SK-N-SH (cell line): ENCODE measurements around the gene TMEM88. TPM values are rescaled to one million over a fixed set of nuclear protein-coding genes. Genes with fewer than 3 reads are reported as not detected.

Source experiments
- CTCF ChIA-PET: fragments of 300-600, 350-600 bp; formaldehyde crosslinking; extraction: SDS; loops from one replicate; lab custom pipeline; 2021; lab: Yijun Ruan, JAX
- POLR2A ChIA-PET: fragments of 350-600 bp; sonication (Branson Sonifier 250); formaldehyde crosslinking; extraction: SDS; loops from one replicate; lab custom pipeline; 2020; ENCODE audit warnings: antibody characterized with exemption, inconsistent platforms; lab: Yijun Ruan, JAX
- DNase-seq: peaks from one replicate; pipeline ENCODE4 v3.0.0; 2012
- H2AFZ ChIP-seq: fragments of 200-600 bp; sonication (generic); 2 replicates; pipeline ENCODE4 v1.8.1; 2016; ENCODE audit warnings: antibody characterized with exemption, mild to moderate bottlenecking, low read depth
- H3F3A ChIP-seq: fragments of 200-600 bp; sonication (generic); replicated peaks from 2 replicates; pipeline ENCODE3; 2016; ENCODE audit warnings: antibody characterized with exemption, mild to moderate bottlenecking; ENCODE audit not compliant: insufficient read depth
- H3K27ac ChIP-seq, 2 experiments: fragments of 200-500 bp in 1 of 2; fragments of 200-600 bp in 1 of 2; sonication (Bioruptor generic) in 1 of 2; sonication (generic), shearing (Covaris generic) in 1 of 2; 2 replicates each; pipeline versions ENCODE4 v1.5.1 to v1.6.1; 2014 to 2016; ENCODE audit warnings: low read depth in 2 of 2, inconsistent platforms in 1 of 2, low read length in 1 of 2, mild to moderate bottlenecking in 1 of 2, mixed read lengths in 1 of 2
- H3K27me3 ChIP-seq: fragments of 200-600 bp; sonication (generic), shearing (Covaris generic); 2 replicates; pipeline ENCODE4 v1.6.1; 2016; ENCODE audit warnings: mixed run types; ENCODE audit not compliant: insufficient read depth
- H3K36me3 ChIP-seq, 2 experiments: fragments of 200-500 bp in 1 of 2; fragments of 200-600 bp in 1 of 2; sonication (Bioruptor generic) in 1 of 2; sonication (generic) in 1 of 2; replicated peaks in 1 of 2; 2 replicates each; pipeline versions ENCODE3 to v1.5.1; 2014 to 2016; ENCODE audit warnings: low read length in 1 of 2, mild to moderate bottlenecking in 1 of 2; ENCODE audit not compliant: insufficient read depth in 2 of 2, control insufficient read depth in 1 of 2
- H3K4me1 ChIP-seq, 2 experiments: fragments of 200-500 bp in 1 of 2; fragments of 200-600 bp in 1 of 2; sonication (Bioruptor generic) in 1 of 2; sonication (generic), shearing (Covaris generic) in 1 of 2; 2 replicates each; pipeline versions ENCODE4 v1.5.1 to v1.6.1; 2014 to 2016; ENCODE audit warnings: low read depth in 1 of 2, low read length in 1 of 2, mixed run types in 1 of 2; ENCODE audit not compliant: insufficient read depth in 2 of 2, control insufficient read depth in 1 of 2
- H3K4me2 ChIP-seq: fragments of 200-600 bp; sonication (generic), shearing (Covaris generic); 2 replicates; pipeline ENCODE4 v1.6.1; 2017; ENCODE audit warnings: mixed run types
- H3K4me3 ChIP-seq, 2 experiments: fragments of 200-500 bp in 1 of 2; fragments of 200-600 bp in 1 of 2; sonication (Bioruptor generic) in 1 of 2; sonication (generic), shearing (Covaris generic) in 1 of 2; 2 replicates each; pipeline versions ENCODE4 v1.5.1 to v1.8.1; 2014 to 2016; ENCODE audit warnings: low read depth in 2 of 2, inconsistent platforms in 1 of 2, low read length in 1 of 2, mild to moderate bottlenecking in 1 of 2, mixed read lengths in 1 of 2, moderate library complexity in 1 of 2
- H3K79me2 ChIP-seq: fragments of 200-600 bp; sonication (generic); 2 replicates; pipeline ENCODE4 v1.8.1; 2017; ENCODE audit warnings: mild to moderate bottlenecking; ENCODE audit not compliant: insufficient read depth
- H3K9ac ChIP-seq: fragments of 200-600 bp; sonication (generic); 2 replicates; pipeline ENCODE4 v1.6.1; 2017; ENCODE audit warnings: mixed run types
- H3K9me2 ChIP-seq: fragments of 200-600 bp; sonication (generic); 2 replicates; pipeline ENCODE4 v1.6.1; 2017; ENCODE audit warnings: mixed run types
- H3K9me3 ChIP-seq: fragments of 200-600 bp; sonication (generic); 2 replicates; pipeline ENCODE4 v1.6.1; 2017; ENCODE audit warnings: mixed run types, mild to moderate bottlenecking, moderate library complexity
- H4K20me1 ChIP-seq: fragments of 200-600 bp; sonication (generic); 2 replicates; pipeline ENCODE4 v1.6.1; 2017; ENCODE audit warnings: mild to moderate bottlenecking, mixed run types; ENCODE audit not compliant: insufficient read depth
- ELF1 ChIP-seq: IDR thresholded peaks from 2 replicates; pipeline ENCODE4 v1.4.0; 2012
- EZH2phosphoT487 ChIP-seq: fragments of 200-600 bp; sonication (generic); IDR thresholded peaks from 2 replicates; pipeline ENCODE4 v1.6.1; 2017; ENCODE audit warnings: low read depth, mixed run types, mild to moderate bottlenecking, antibody characterized with exemption, moderate library complexity, borderline replicate concordance
- GATA2 ChIP-seq: sonication (generic); formaldehyde crosslinking; IDR thresholded peaks from 2 replicates; pipeline ENCODE4 v1.5.0; 2020; ENCODE audit warnings: mild to moderate bottlenecking, missing genetic modification reagents
- MEF2A ChIP-seq: IDR thresholded peaks from 2 replicates; pipeline ENCODE4 v1.4.0; 2012; ENCODE audit warnings: low read depth, borderline replicate concordance
- POLR2AphosphoS5 ChIP-seq: IDR thresholded peaks from 2 replicates; pipeline ENCODE4 v1.6.1; 2012; ENCODE audit warnings: low read depth, low read length
- RFX5 ChIP-seq: IDR thresholded peaks from 2 replicates; pipeline ENCODE4 v1.6.1; 2012; ENCODE audit warnings: mild to moderate bottlenecking, improper control_type of control experiment, low read length
- RXRA ChIP-seq: IDR thresholded peaks from 2 replicates; pipeline ENCODE4 v1.4.0; 2012; ENCODE audit warnings: low read depth, mild to moderate bottlenecking, borderline replicate concordance
- SIN3A ChIP-seq: IDR thresholded peaks from 2 replicates; pipeline ENCODE4 v1.6.1; 2012; ENCODE audit warnings: low read depth, mild to moderate bottlenecking, low read length, moderate library complexity, borderline replicate concordance
- TAF1 ChIP-seq: IDR thresholded peaks from 2 replicates; pipeline ENCODE4 v1.6.1; 2012; ENCODE audit warnings: low read depth, mild to moderate bottlenecking, low read length, moderate library complexity, borderline replicate concordance
- TCF12 ChIP-seq: IDR thresholded peaks from 2 replicates; pipeline ENCODE4 v1.4.0; 2012
- TEAD4 ChIP-seq: IDR thresholded peaks from 2 replicates; pipeline ENCODE4 v1.4.0; 2012; ENCODE audit warnings: mild to moderate bottlenecking, borderline replicate concordance; ENCODE audit not compliant: insufficient read depth
- WGBS: methylation state at CpG from one replicate; pipeline ENCODE4 v1.1.6; 2017; ENCODE audit warnings: low lambda C conversion rate; 5-methylcytosine and 5-hydroxymethylcytosine counted together
- polyA plus RNA-seq, 3 experiments: library from polyadenylated mRNA; depleted of rRNA; stranded (reverse); fragments of >200 nt; gene quantifications; 2 replicates each; pipeline ENCODE4 v1.2.3, GENCODE V29; 2012
- TF ChIP-seq, protein P1 (sequence below): IDR thresholded peaks from 2 replicates; pipeline ENCODE4 v1.4.0; 2012; ENCODE audit warnings: low read depth, borderline replicate concordance
- TF ChIP-seq, protein P2 (sequence below): fragments of 200-600 bp; sonication (generic); IDR thresholded peaks from 2 replicates; pipeline ENCODE4 v1.6.1; 2017; ENCODE audit warnings: antibody characterized with exemption, mild to moderate bottlenecking, moderate library complexity
- TF ChIP-seq, protein P3 (sequence below): IDR thresholded peaks from 2 replicates; pipeline ENCODE4; 2012
- TF ChIP-seq, protein P4 (sequence below): fragments of 150-350 bp; IDR thresholded peaks from 2 replicates; pipeline ENCODE4 v1.6.1; 2016; ENCODE audit warnings: mild to moderate bottlenecking, low read depth, low read length

TMEM88 gene
- polyA plus RNA-seq, 1 of the 3 experiments (the other 2 are of a cell fraction) = 1.2 TPM

DNA sequence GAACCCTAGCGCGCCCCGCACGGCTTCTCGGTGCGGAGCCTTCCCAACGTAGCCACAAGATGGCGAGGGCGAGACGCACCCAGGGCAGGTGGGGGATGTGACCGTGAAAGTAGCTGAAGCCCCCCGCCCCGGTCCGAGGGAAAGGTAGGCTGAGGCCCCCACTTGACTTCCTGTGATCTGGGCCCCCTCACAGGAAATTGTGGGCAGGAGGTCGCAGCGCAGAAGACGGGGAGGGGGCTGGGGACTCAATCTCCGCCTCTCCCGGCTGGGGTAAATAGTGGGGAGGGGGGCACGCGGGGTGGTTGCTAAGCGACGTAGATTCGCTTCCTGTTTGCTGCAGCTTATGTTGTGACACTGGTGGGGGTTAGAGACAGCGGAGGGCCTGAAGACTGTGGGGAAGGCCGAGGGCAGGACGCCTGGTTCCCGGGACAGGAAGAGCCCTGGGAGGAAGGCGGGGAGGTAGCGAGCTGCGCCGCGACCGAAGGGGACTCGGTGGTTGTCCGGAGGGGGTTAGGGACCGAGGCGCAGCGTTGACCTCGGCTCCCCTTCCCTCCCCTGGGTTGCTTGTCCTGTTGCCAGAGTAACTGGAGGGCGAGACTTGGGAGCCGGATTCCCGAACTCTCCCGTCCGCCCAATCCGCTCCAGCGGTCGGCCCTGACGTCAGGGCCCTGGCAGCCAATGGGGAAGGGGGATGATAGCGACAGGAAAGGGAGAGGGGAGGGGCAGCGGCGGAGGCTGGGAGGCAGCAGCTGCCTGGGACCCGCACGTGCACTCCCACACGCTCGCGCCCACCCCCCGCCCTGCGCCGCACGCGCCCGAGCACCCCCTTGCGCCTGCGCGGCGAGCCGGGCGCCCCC lies 19.7 kb upstream of the TMEM88 start (continued):
- TF ChIP-seq, protein P1, sequence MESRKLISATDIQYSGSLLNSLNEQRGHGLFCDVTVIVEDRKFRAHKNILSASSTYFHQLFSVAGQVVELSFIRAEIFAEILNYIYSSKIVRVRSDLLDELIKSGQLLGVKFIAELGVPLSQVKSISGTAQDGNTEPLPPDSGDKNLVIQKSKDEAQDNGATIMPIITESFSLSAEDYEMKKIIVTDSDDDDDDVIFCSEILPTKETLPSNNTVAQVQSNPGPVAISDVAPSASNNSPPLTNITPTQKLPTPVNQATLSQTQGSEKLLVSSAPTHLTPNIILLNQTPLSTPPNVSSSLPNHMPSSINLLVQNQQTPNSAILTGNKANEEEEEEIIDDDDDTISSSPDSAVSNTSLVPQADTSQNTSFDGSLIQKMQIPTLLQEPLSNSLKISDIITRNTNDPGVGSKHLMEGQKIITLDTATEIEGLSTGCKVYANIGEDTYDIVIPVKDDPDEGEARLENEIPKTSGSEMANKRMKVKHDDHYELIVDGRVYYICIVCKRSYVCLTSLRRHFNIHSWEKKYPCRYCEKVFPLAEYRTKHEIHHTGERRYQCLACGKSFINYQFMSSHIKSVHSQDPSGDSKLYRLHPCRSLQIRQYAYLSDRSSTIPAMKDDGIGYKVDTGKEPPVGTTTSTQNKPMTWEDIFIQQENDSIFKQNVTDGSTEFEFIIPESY = peak; percentile 56; the same call in 1 of the 2 replicates
- TF ChIP-seq ELF1 (no peak), EZH2phosphoT487 (no peak), MEF2A (no peak), TCF12 (no peak; the same call in 1 of the 2 replicates), RFX5 (peak; percentile 96), GATA2 (no peak), SIN3A (peak; percentile 52; the same call in 1 of the 2 replicates)
- TF ChIP-seq, protein P2, sequence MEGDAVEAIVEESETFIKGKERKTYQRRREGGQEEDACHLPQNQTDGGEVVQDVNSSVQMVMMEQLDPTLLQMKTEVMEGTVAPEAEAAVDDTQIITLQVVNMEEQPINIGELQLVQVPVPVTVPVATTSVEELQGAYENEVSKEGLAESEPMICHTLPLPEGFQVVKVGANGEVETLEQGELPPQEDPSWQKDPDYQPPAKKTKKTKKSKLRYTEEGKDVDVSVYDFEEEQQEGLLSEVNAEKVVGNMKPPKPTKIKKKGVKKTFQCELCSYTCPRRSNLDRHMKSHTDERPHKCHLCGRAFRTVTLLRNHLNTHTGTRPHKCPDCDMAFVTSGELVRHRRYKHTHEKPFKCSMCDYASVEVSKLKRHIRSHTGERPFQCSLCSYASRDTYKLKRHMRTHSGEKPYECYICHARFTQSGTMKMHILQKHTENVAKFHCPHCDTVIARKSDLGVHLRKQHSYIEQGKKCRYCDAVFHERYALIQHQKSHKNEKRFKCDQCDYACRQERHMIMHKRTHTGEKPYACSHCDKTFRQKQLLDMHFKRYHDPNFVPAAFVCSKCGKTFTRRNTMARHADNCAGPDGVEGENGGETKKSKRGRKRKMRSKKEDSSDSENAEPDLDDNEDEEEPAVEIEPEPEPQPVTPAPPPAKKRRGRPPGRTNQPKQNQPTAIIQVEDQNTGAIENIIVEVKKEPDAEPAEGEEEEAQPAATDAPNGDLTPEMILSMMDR = peak; percentile 77

DNA sequence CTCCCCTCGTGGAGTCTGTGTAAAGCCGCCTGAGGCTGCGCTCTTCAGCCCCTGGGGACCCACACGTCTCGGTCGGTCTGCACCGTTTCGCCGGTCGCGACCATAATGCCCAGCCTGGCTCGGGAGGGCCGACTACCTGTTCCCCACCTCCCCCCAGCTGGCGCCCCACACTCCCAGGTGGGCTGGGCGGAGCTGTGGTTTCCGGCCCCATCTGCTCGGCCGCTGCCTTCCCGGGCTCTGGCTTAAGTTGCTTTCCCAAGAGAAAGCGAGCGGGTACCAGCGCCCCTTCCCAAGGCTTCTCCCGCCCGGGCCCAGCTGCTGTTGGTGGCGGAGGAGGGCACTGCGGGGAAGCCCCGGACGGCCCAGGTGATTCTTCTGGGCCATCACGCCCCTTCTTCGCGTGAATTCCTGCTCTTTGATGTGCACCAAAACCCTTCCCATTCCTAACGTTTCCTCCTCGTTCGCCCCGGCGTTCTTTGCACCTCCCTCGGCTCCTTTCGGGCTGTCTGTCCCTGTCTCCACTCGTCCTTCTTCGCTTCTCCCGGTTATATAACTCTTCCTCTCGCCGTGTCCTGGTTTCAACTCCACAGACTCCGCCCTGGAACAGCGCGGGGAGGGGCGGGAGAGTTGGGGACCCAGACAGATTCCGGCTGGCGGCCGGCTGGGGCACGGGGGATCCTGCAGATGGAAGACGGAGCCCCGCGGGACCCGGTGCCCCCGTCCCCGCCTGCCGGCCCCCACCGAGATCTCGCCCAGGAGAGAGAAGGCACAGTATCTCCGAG lies 18.9 kb upstream of the TMEM88 start:
- H2AFZ ChIP-seq = peak overlapping the region; percentile 63; the same call in 1 of the 2 replicates
- POLR2A ChIA-PET = interaction anchor here (0.7 to 3.2 kb wide), 8 partner anchors 9 to 287 kb away, joined by 3 to 19 read pairs (median 4); partner anchors contain the start of genes CHD3, CYB5D1, NAA38 and TNFSF12
- WGBS = under 1% methylated on average over 47 of the region's 61 CpGs

More for the DNA sequence above, 18.9 kb upstream of the TMEM88 start:
- Histone ChIP-seq H3K9me3 (no peaks in the 10 kb centered on the region), H4K20me1 (peaks cover 26% of the 10 kb centered on the region), H3K4me2 (peak overlapping the region; percentile 99), H3K79me2 (peaks cover 41% of the 10 kb centered on the region), H3K9ac (peak overlapping the region; percentile 99), H3K27me3 (no peaks in the 10 kb centered on the region), H3K4me1 (peaks cover 30 to 35% of the 10 kb centered on the region in 2 experiments), H3K27ac (peak overlapping the region; percentile 98 to 99), H3K4me3 (peak overlapping the region; percentile 90 to 97), H3F3A (peaks cover 33% of the 10 kb centered on the region), H3K9me2 (no peaks in the 10 kb centered on the region), H3K36me3 (peaks cover 5 to 14% of the 10 kb centered on the region in 2 experiments)
- peak; percentile 55 for DNase-seq
- CTCF ChIA-PET = interaction anchor here (0.6 to 6.5 kb wide), 17 partner anchors 8 to 154 kb away, joined by 3 to 79 read pairs (median 7); partner anchors contain the start of genes CYB5D1, DNAH2, NAA38 and TMEM88
- TF ChIP-seq TEAD4 (no peak), TAF1 (peak; percentile 52; the same call in 1 of the 2 replicates), RFX5 (no peak), POLR2AphosphoS5 (peak; percentile 61; the same call in 1 of the 2 replicates), ELF1 (no peak), RXRA (peak; percentile 63; the same call in 1 of the 2 replicates)
- TF ChIP-seq, protein P3, sequence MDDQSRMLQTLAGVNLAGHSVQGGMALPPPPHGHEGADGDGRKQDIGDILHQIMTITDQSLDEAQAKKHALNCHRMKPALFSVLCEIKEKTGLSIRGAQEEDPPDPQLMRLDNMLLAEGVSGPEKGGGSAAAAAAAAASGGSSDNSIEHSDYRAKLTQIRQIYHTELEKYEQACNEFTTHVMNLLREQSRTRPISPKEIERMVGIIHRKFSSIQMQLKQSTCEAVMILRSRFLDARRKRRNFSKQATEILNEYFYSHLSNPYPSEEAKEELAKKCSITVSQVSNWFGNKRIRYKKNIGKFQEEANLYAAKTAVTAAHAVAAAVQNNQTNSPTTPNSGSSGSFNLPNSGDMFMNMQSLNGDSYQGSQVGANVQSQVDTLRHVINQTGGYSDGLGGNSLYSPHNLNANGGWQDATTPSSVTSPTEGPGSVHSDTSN = no peak
- TF ChIP-seq, protein P4, sequence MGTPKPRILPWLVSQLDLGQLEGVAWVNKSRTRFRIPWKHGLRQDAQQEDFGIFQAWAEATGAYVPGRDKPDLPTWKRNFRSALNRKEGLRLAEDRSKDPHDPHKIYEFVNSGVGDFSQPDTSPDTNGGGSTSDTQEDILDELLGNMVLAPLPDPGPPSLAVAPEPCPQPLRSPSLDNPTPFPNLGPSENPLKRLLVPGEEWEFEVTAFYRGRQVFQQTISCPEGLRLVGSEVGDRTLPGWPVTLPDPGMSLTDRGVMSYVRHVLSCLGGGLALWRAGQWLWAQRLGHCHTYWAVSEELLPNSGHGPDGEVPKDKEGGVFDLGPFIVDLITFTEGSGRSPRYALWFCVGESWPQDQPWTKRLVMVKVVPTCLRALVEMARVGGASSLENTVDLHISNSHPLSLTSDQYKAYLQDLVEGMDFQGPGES = no peak
